GM06990 (cell line): Measurements from ENCODE around the gene RNLS.

Source experiments
- DNase-seq: peaks from one replicate; pipeline ENCODE4 v3.0.0-alpha.2; 2011; ENCODE audit not compliant: insufficient read length; ENCODE audit errors: extremely low read depth
- H3K27me3 ChIP-seq: replicated peaks from 2 replicates; pipeline ENCODE4 v1.6.0; 2011; ENCODE audit warnings: low read length; ENCODE audit not compliant: control insufficient read depth, insufficient read depth
- H3K36me3 ChIP-seq: 2 replicates; pipeline ENCODE4 v1.5.1; 2011; ENCODE audit warnings: low read length; ENCODE audit not compliant: control insufficient read depth, insufficient read depth
- H3K4me3 ChIP-seq: replicated peaks from 2 replicates; pipeline ENCODE4 v1.5.1; 2011; ENCODE audit warnings: low read depth, mild to moderate bottlenecking, control low read depth, low read length
- TF ChIP-seq, protein P1 (sequence below): IDR thresholded peaks from 2 replicates; pipeline ENCODE4 v1.5.1; 2011; ENCODE audit warnings: low read length, control low read depth, mild to moderate bottlenecking, inconsistent platforms; ENCODE audit not compliant: insufficient read depth, poor library complexity, severe bottlenecking

RNLS gene

DNA sequence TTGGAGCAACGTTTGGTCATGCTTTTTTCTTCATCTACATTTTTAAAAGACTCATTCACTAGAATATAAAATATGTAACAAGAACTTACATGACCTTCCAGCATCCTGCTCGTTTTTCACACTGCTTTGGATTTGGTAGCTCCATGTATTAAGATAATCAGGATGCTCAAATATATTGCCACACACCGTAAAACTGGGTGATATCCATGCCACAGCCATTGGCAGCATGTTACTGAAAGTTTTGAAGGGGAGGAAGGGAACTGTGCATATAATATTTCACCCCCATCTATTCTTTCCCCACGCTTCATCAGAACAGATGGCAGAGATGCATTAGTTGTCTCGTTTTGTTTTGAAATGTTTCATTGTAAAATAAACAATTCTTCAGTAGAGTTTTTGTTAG, 158.2 kb downstream of the RNLS start:
- H3K36me3 ChIP-seq: no peaks in the 10 kb centered on the region
- DNase-seq: no peak
- no peaks in the 10 kb centered on the region for H3K27me3 ChIP-seq
- no peak overlapping the region for H3K4me3 ChIP-seq
- TF ChIP-seq, protein P1, sequence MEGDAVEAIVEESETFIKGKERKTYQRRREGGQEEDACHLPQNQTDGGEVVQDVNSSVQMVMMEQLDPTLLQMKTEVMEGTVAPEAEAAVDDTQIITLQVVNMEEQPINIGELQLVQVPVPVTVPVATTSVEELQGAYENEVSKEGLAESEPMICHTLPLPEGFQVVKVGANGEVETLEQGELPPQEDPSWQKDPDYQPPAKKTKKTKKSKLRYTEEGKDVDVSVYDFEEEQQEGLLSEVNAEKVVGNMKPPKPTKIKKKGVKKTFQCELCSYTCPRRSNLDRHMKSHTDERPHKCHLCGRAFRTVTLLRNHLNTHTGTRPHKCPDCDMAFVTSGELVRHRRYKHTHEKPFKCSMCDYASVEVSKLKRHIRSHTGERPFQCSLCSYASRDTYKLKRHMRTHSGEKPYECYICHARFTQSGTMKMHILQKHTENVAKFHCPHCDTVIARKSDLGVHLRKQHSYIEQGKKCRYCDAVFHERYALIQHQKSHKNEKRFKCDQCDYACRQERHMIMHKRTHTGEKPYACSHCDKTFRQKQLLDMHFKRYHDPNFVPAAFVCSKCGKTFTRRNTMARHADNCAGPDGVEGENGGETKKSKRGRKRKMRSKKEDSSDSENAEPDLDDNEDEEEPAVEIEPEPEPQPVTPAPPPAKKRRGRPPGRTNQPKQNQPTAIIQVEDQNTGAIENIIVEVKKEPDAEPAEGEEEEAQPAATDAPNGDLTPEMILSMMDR: no peak

DNA sequence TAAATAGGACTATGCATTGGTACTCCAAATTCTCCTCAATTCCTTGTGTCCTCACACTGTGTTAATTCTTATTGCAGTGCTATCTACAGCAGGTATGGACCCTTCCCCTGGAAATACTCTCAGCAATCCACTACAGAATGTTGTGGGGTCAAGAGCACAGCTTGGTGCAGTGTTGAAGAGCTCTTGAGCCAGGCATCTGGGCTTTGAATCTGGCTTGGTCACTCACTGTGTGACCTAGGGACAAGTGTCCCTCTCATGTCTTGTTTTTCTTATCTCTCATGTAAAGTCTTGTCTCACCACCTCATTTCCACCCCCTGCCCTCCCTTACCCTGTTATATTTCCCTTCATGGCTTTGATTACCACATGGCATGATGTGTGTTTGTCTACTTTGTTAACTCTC, 159.4 kb downstream of the RNLS start:
- no peaks in the 10 kb centered on the region for H3K27me3 ChIP-seq
- no peak overlapping the region for H3K4me3 ChIP-seq
- no peaks in the 10 kb centered on the region for H3K36me3 ChIP-seq
- TF ChIP-seq, protein P1: no peak
- DNase-seq: no peak

DNA sequence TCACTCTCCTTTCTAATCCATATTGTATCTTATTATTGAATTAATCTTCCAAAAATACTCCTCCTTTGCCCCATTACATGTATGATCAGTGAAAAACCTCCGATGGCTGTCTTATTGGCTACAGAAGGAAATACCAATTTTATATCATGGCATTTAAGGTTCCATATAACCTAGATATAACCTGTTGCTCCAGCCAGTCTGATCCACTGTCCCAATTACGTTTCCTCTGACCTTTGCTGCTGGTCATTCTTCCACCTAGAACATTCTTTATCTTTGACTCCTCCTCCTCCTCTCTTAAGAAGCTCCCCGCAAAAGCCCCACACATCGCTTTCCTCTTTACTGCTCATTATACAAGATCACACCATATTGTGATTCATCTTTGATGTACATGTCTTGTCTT, 161.5 kb downstream of the RNLS start:
- H3K4me3 ChIP-seq: no peak overlapping the region
- H3K27me3 ChIP-seq: no peaks in the 10 kb centered on the region
- H3K36me3 ChIP-seq: no peaks in the 10 kb centered on the region
- no peak for DNase-seq
- TF ChIP-seq, protein P1: no peak

DNA sequence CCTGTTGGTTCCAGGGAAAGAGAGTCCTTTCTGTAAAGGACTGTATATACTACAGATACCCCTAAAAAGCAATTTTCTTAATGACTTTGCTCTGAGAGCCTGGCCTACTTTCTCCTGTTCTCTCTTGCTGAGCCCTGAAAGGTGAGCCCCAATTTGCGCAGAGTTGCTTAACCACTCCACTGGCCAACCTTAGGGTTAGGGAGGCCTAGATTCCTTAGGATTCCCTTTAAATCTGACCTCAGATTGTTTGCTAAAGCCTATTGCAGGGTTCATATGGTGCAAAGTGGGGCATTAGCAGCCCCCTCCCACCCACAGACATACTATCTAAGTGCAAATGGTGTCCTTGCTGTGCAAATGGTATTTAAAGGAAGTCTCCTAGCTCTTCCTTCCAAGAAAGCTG, 164.2 kb downstream of the RNLS start:
- no peaks in the 10 kb centered on the region for H3K27me3 ChIP-seq
- DNase-seq: no peak
- no peak overlapping the region for H3K4me3 ChIP-seq
- no peaks in the 10 kb centered on the region for H3K36me3 ChIP-seq
- TF ChIP-seq, protein P1: no peak

DNA sequence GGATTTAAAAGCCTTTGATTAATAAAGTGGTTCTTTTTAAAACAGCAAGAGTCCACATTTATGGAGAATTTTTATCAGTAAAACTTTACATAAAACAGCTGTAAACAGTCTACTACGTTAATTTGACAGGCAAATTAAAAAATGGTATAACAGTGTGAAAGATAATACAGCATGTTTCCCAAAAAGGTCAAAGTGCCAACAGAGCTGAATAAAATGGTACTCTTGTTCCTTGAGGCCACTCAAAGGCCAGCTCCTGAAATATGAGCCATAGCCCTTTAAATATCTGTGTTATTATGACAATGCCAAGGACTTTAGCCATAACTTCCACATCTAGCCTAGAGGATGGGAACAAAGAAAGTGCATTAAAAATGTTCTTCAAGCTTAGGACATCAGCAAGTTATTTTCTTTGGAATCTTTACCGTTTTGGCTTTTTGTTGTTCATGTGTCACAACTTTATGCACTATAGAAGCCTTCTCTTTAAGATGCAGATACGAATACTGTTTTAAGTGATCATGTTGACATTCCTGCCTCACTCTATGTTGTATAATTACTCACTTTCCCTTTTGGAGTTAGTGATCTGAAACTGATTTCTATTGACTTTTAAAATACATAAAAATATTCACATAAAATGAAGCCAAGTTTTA, 165.6 kb downstream of the RNLS start:
- no peak for DNase-seq

DNA sequence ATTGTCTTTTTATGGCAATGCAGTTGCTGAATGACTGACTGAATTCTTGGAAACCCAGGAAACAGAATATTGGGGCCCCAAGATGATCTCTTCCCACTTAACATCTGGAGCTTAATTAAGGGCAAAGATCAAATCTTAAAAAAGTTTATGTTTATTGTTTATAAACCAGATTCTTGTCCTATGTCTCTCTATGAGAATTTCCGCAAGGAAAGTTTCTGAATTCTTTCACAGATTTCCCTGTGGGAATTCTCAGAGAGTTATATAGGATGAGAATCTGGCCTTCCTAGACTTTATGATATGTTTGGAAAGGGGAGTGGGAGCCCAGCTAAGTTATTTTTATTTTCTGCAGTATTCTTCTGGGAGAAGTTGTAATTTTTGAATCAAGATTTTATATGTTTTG, 166.3 kb downstream of the RNLS start:
- no peak overlapping the region for H3K4me3 ChIP-seq
- DNase-seq: no peak
- H3K27me3 ChIP-seq: no peaks in the 10 kb centered on the region
- TF ChIP-seq, protein P1: no peak
- H3K36me3 ChIP-seq: no peaks in the 10 kb centered on the region

More for the DNA sequence above, 165.6 kb downstream of the RNLS start:
- TF ChIP-seq, protein P1: no peak
- no peaks in the 10 kb centered on the region for H3K27me3 ChIP-seq
- H3K4me3 ChIP-seq: no peak overlapping the region
- no peaks in the 10 kb centered on the region for H3K36me3 ChIP-seq
